KMS-11 (cell line): ENCODE data around the gene RFPL1.

Experiments used
- H2AFZ ChIP-seq: fragments of 200-600 bp; sonication (generic); 2 replicates; pipeline ENCODE4 v1.6.1; 2016; ENCODE audit warnings: antibody characterized with exemption, mixed run types, low read depth
- H3K27ac ChIP-seq: fragments of 200-600 bp; sonication (generic); 2 replicates; pipeline ENCODE4 v1.6.1; 2016; ENCODE audit warnings: mild to moderate bottlenecking, mixed run types
- H3K27me3 ChIP-seq: fragments of 200-600 bp; sonication (generic); 2 replicates; pipeline ENCODE4 v1.6.1; 2017; ENCODE audit warnings: mild to moderate bottlenecking, low read depth, mixed run types, moderate library complexity; ENCODE audit not compliant: insufficient read depth
- H3K36me3 ChIP-seq: fragments of 200-600 bp; sonication (generic); 2 replicates; pipeline ENCODE4 v1.6.1; 2017; ENCODE audit warnings: mild to moderate bottlenecking, mixed run types; ENCODE audit not compliant: insufficient read depth
- H3K4me1 ChIP-seq: fragments of 200-600 bp; sonication (generic); 2 replicates; pipeline ENCODE4 v1.6.1; 2016; ENCODE audit warnings: mild to moderate bottlenecking, low read depth, mixed run types; ENCODE audit not compliant: poor library complexity, severe bottlenecking
- H3K4me2 ChIP-seq: fragments of 200-600 bp; sonication (generic); 2 replicates; pipeline ENCODE4 v1.7.0; 2016; ENCODE audit warnings: mild to moderate bottlenecking, mixed run types
- H3K4me3 ChIP-seq: fragments of 200-600 bp; sonication (generic); IDR thresholded peaks from 2 replicates; pipeline ENCODE4 v1.6.1; 2017; ENCODE audit warnings: low read depth, low read length, mixed read lengths; ENCODE audit not compliant: insufficient read depth
- H3K79me2 ChIP-seq: fragments of 200-600 bp; sonication (generic); 2 replicates; pipeline ENCODE4 v1.6.1; 2016; ENCODE audit warnings: low read depth, mixed run types; ENCODE audit not compliant: insufficient read depth
- H3K9ac ChIP-seq: fragments of 200-600 bp; sonication (generic); 2 replicates; pipeline ENCODE4 v1.6.1; 2016; ENCODE audit warnings: mild to moderate bottlenecking, mixed run types
- H4K20me1 ChIP-seq: fragments of 200-600 bp; sonication (generic); 2 replicates; pipeline ENCODE4 v1.6.1; 2016; ENCODE audit warnings: mild to moderate bottlenecking, mixed run types; ENCODE audit not compliant: insufficient read depth
- TF ChIP-seq, protein P1 (sequence below): fragments of 200-600 bp; sonication (generic); conservative IDR thresholded peaks from 2 replicates; pipeline ENCODE4 v1.6.1; 2017; ENCODE audit warnings: low read depth, mild to moderate bottlenecking, antibody characterized with exemption, low read length, moderate library complexity, mixed read lengths

RFPL1 gene

DNA sequence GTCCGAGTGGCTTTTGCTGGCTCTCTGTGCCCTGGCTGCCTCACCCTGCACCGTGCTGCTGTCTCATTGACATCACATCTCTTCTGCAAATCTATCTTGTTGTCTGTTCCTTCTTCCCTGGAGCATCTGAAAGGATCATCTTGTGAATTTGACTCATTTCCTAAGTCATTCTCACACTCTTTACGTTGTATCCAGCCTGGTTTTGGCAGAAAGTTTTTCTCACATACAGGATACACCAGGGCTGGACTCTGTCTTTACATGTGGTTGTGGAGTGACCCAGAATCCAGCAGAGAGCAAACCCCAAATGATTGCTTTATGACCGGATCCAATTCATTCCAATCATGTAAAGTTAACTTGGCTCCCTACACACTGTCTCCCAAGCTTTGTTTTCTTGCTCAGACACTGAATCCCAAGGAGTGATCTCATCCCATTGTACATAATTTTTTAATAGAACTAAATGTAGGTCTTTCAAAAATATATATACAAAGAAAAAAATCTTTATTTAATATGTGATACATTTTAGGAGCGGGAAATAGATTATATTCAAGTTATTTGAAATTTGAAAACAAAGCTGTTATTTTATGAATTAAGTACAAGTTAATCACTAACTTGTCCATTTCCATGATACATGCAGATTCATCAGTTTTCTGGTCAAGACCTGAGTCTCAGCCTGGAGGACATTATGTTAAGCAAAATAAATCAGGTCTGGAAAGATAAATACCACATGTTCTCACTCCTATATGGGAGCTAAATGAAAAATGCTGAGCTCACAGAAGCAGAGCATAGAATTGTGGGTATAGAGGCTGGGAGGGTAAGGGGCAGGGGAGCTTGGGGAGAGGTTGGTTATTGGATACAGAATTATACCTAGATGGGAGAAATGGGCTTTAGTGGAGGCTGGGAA, 2.9 kb upstream of the RFPL1 start:
- Histone ChIP-seq H4K20me1 (no peaks in the 10 kb centered on the region), H3K36me3 (no peaks in the 10 kb centered on the region), H3K79me2 (no peaks in the 10 kb centered on the region), H3K4me2 (no peak overlapping the region), H3K27ac (no peak overlapping the region), H3K9ac (no peak overlapping the region), H3K4me1 (no peaks in the 10 kb centered on the region), H3K27me3 (no peaks in the 10 kb centered on the region), H2AFZ (no peak overlapping the region), H3K4me3 (no peak overlapping the region)
- TF ChIP-seq, protein P1, sequence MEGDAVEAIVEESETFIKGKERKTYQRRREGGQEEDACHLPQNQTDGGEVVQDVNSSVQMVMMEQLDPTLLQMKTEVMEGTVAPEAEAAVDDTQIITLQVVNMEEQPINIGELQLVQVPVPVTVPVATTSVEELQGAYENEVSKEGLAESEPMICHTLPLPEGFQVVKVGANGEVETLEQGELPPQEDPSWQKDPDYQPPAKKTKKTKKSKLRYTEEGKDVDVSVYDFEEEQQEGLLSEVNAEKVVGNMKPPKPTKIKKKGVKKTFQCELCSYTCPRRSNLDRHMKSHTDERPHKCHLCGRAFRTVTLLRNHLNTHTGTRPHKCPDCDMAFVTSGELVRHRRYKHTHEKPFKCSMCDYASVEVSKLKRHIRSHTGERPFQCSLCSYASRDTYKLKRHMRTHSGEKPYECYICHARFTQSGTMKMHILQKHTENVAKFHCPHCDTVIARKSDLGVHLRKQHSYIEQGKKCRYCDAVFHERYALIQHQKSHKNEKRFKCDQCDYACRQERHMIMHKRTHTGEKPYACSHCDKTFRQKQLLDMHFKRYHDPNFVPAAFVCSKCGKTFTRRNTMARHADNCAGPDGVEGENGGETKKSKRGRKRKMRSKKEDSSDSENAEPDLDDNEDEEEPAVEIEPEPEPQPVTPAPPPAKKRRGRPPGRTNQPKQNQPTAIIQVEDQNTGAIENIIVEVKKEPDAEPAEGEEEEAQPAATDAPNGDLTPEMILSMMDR: no peak

DNA sequence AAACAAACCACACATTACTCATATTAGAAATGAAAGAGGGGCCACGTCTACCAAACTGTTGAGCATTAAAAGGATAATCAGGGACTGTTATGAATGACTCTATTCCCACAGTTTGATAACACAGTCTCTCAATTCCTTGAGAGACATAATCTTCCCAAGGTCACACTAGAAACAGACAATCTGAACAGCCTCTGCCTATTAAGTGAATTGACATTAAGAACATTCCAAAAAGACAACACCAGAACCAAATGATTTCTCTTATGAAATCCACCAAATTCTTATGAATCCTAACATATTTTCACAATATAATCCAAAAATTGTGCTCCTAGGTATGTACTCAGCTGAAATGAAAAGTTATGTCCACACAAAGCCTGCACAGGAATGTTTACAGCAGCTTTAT, 4.6 kb downstream of the RFPL1 start:
- no peaks in the 10 kb centered on the region for H3K79me2 ChIP-seq
- no peaks in the 10 kb centered on the region for H3K4me1 ChIP-seq
- H4K20me1 ChIP-seq: no peaks in the 10 kb centered on the region
- TF ChIP-seq, protein P1: no peak
- H3K27ac ChIP-seq: no peak overlapping the region
- no peak overlapping the region for H3K4me2 ChIP-seq
- H3K9ac ChIP-seq: no peak overlapping the region
- no peak overlapping the region for H3K4me3 ChIP-seq
- no peaks in the 10 kb centered on the region; the same call in 1 of the 2 replicates for H3K27me3 ChIP-seq
- H3K36me3 ChIP-seq: no peaks in the 10 kb centered on the region
- H2AFZ ChIP-seq: no peak overlapping the region

DNA sequence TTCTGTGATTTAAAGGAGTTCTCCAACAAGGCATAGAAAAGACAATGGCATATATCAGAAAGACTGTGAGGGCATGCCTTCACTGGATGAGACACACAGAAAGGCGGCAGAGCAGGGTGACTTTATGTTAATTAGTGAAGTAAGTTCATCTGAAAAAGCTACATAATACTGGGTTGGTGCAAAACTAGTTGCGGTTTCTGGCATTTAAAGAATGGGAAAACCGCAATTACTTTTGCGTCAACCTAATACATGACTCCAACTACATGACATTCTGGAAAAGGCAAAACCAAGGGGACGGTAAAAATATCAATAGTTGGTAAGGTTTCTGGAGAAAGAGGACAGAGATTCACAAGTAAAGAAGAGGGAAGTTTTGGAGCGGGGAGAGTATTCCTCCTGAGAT, 5.1 kb downstream of the RFPL1 start:
- no peaks in the 10 kb centered on the region for H3K36me3 ChIP-seq
- H3K79me2 ChIP-seq: no peaks in the 10 kb centered on the region
- H3K9ac ChIP-seq: no peak overlapping the region
- H3K4me2 ChIP-seq: no peak overlapping the region
- H3K4me1 ChIP-seq: no peaks in the 10 kb centered on the region
- no peak overlapping the region for H3K27ac ChIP-seq
- H4K20me1 ChIP-seq: no peaks in the 10 kb centered on the region
- H2AFZ ChIP-seq: no peak overlapping the region
- no peak overlapping the region for H3K4me3 ChIP-seq
- H3K27me3 ChIP-seq: no peaks in the 10 kb centered on the region; the same call in 1 of the 2 replicates
- TF ChIP-seq, protein P1: no peak

DNA sequence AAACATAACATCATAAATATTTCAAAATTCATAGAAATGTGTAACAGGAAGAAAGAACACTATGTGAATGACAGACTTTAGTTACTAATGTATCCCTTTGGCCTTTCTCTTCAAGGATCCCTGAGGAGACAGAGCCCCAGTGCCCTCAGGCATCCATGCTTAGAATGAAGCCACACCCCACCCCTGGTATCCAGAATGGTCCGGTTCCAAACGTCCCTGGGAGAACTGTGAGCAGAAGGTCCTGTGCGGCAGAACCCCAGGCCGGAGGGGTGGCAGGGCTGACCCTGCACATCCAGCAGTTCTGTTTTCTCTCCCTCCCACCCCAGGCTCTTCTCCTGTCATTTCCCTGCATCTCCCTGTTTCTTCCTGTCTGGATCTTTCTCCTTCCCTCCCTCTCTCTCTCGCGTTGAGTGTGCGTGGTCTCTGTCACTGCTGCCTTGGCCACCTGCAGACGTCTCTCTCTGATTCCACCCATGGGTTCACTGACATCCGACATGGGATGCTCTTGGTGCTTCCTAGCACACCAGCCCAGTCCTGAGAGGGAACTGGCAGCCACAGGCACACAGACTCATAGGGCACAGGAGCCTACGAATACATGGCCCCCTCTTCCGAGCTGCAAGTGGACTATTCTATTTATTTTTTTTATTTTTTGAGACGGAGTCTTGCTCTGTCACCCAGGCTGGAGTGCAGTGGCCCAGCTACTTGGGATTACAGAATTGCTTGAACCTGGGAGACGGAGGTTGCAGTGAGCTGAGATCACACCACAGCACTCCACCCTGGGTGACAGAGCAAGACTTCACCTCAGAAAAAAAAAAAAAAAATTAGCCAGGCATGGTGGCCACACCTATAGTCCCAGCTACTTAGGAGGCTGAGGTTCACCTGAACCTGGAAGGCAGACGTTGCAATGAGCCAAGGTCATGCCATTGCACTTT, 5.7 kb downstream of the RFPL1 start:
- Histone ChIP-seq H3K9ac (no peak overlapping the region), H3K4me1 (no peaks in the 10 kb centered on the region), H3K36me3 (no peaks in the 10 kb centered on the region), H3K4me3 (no peak overlapping the region), H3K4me2 (no peak overlapping the region), H4K20me1 (no peaks in the 10 kb centered on the region), H3K27me3 (no peaks in the 10 kb centered on the region; the same call in 1 of the 2 replicates), H3K27ac (no peak overlapping the region), H2AFZ (no peak overlapping the region), H3K79me2 (no peaks in the 10 kb centered on the region)
- TF ChIP-seq, protein P1: no peak
